ENCODE measurements around the gene CARD11. TPM values are rescaled to one million over a fixed set of nuclear protein-coding genes. Genes with fewer than 3 reads are reported as not detected.

The CARD11 gene
- polyA plus RNA-seq, 1 of the 3 experiments (the other 2 are of a cell fraction), result not detected

DNA sequence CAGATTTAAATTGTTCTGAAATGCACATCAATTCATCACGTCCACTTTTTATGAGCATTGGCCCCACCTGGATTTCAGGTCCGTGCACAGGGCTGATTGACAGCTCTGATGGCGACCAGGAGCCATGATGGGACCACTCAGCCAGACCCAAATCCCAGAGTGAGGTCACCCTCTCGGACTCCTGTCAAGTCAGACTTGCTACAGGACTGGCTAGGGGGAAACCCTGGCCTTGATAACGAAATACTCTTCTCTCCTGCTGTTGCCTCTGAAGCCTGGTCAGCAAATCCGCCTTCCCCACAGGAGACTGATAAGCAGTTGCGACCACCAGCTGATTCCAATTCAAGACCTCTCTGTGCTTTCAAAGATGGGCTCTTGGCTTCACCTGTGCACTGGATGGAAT, 76.4 kb downstream of the CARD11 start:
- WGBS (ENCODE audit: low lambda C conversion rate), result 34% methylated on average over 7 of the region's 7 CpGs

More for the DNA sequence above, 76.4 kb downstream of the CARD11 start:
- H2AFZ ChIP-seq (ENCODE audit: low read depth), result no peak overlapping the region
- TF ChIP-seq FOXJ3 (CRISPR knock-in tag; IDR thresholded peaks at IDR 0.05), result no peak
- TF ChIP-seq ELF1 (IDR thresholded peaks at IDR 0.05), result no peak
- TF ChIP-seq NRF1 (IDR thresholded peaks at IDR 0.05; ENCODE audit: low read depth, low read length), result no peak
- TF ChIP-seq RAD21 (IDR thresholded peaks at IDR 0.05; ENCODE audit: low read length), result no peak
- TF ChIP-seq TAF1 (IDR thresholded peaks at IDR 0.05; ENCODE audit: borderline replicate concordance, low read depth, low read length), result no peak
- TF ChIP-seq RXRA (IDR thresholded peaks at IDR 0.05; ENCODE audit: borderline replicate concordance, low read depth), result no peak
- TF ChIP-seq EZH2phosphoT487 (IDR thresholded peaks at IDR 0.05; ENCODE audit: borderline replicate concordance, low read depth), result no peak
- TF ChIP-seq FOSL2 (IDR thresholded peaks at IDR 0.05; ENCODE audit: borderline replicate concordance, low read depth), result no peak
- no peak for TF ChIP-seq REST (IDR thresholded peaks at IDR 0.05; ENCODE audit: low read depth, low read length)
- no peak for TF ChIP-seq SIN3A (IDR thresholded peaks at IDR 0.05; ENCODE audit: borderline replicate concordance, low read depth, low read length)
- no peak for TF ChIP-seq MXI1 (IDR thresholded peaks at IDR 0.05; ENCODE audit: low read depth, low read length)
- TF ChIP-seq, protein P1, sequence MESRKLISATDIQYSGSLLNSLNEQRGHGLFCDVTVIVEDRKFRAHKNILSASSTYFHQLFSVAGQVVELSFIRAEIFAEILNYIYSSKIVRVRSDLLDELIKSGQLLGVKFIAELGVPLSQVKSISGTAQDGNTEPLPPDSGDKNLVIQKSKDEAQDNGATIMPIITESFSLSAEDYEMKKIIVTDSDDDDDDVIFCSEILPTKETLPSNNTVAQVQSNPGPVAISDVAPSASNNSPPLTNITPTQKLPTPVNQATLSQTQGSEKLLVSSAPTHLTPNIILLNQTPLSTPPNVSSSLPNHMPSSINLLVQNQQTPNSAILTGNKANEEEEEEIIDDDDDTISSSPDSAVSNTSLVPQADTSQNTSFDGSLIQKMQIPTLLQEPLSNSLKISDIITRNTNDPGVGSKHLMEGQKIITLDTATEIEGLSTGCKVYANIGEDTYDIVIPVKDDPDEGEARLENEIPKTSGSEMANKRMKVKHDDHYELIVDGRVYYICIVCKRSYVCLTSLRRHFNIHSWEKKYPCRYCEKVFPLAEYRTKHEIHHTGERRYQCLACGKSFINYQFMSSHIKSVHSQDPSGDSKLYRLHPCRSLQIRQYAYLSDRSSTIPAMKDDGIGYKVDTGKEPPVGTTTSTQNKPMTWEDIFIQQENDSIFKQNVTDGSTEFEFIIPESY (IDR thresholded peaks at IDR 0.05; ENCODE audit: borderline replicate concordance, low read depth), result no peak
- TF ChIP-seq RFX5 (IDR thresholded peaks at IDR 0.05; ENCODE audit: low read length), result no peak
- TF ChIP-seq MAX (IDR thresholded peaks at IDR 0.05; ENCODE audit: low read depth), result no peak
- no peak for TF ChIP-seq MEF2A (IDR thresholded peaks at IDR 0.05; ENCODE audit: borderline replicate concordance, low read depth)
- TF ChIP-seq EP300 (IDR thresholded peaks at IDR 0.05; ENCODE audit: borderline replicate concordance in 1 of 2, low read depth in 1 of 2, low read length in 1 of 2), result no peak
- TF ChIP-seq, protein P2, sequence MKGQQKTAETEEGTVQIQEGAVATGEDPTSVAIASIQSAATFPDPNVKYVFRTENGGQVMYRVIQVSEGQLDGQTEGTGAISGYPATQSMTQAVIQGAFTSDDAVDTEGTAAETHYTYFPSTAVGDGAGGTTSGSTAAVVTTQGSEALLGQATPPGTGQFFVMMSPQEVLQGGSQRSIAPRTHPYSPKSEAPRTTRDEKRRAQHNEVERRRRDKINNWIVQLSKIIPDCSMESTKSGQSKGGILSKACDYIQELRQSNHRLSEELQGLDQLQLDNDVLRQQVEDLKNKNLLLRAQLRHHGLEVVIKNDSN (IDR thresholded peaks at IDR 0.05; ENCODE audit: borderline replicate concordance, low read depth), result no peak
- TF ChIP-seq YY1 (IDR thresholded peaks at IDR 0.05; ENCODE audit: low read depth), result no peak
- TF ChIP-seq IRF3 (IDR thresholded peaks at IDR 0.05; ENCODE audit: low read depth, low read length), result no peak
- no peak for TF ChIP-seq CHD2 (IDR thresholded peaks at IDR 0.05; ENCODE audit: low read length, partially characterized antibody)
- no peak overlapping the region for H3K4me3 ChIP-seq (ENCODE audit: low read depth in 2 of 2, low read length in 1 of 2)
- no peaks in the 10 kb centered on the region for H3K36me3 ChIP-seq (replicated peaks in 1 of 2; ENCODE audit: control insufficient read depth in 1 of 2, insufficient read depth in 2 of 2, low read length in 1 of 2)
- peaks cover 8% of the 10 kb centered on the region for H3F3A ChIP-seq (replicated peaks; ENCODE audit: insufficient read depth)
- no peaks in the 10 kb centered on the region for H4K20me1 ChIP-seq (ENCODE audit: insufficient read depth)
- no peaks in the 10 kb centered on the region for H3K4me1 ChIP-seq (ENCODE audit: control insufficient read depth in 1 of 2, insufficient read depth in 2 of 2, low read depth in 1 of 2, low read length in 1 of 2)
- no peak overlapping the region for H3K4me2 ChIP-seq
- H3K27me3 ChIP-seq (ENCODE audit: insufficient read depth), result no peaks in the 10 kb centered on the region
- H3K79me2 ChIP-seq (ENCODE audit: insufficient read depth), result no peaks in the 10 kb centered on the region
- H3K9ac ChIP-seq, result no peak overlapping the region
- POLR2A ChIA-PET, result no interaction called here
- H3K9me3 ChIP-seq, result 0 out of 2 replicates have a peak, but pooled peaks cover 7% of the 10 kb centered on the region
- CTCF ChIA-PET, result interaction anchor here (1.4 kb wide), 1 partner anchor 9 kb away, joined by 3 read pairs; no protein-coding TSS in a partner anchor
- H3K27ac ChIP-seq (ENCODE audit: low read depth in 2 of 2, low read length in 1 of 2), result no peak overlapping the region
- no peaks in the 10 kb centered on the region for H3K9me2 ChIP-seq
- no peak for DNase-seq

Measured in SK-N-SH (cell line).